HFFc6 (cell line): ENCODE results near the gene PLCXD3. TPM values are rescaled to one million over a fixed set of nuclear protein-coding genes. Genes with fewer than 3 reads are reported as not detected.

Experiments
- DNase-seq: peaks from one replicate; pipeline ENCODE4 v3.0.0-alpha.2; 2018
- H3K27ac Mint-ChIP-seq: 2 replicates; pipeline ENCODE4 v1.8.0; 2020; ENCODE audit warnings: mild to moderate bottlenecking, mixed read lengths
- H3K27me3 Mint-ChIP-seq: 2 replicates; pipeline ENCODE4 v1.8.0; 2021; ENCODE audit warnings: mild to moderate bottlenecking, moderate library complexity, mixed read lengths; ENCODE audit not compliant: insufficient read depth
- H3K36me3 Mint-ChIP-seq: 2 replicates; pipeline ENCODE4 v1.8.0; 2021; ENCODE audit warnings: low read depth, mixed read lengths
- H3K4me1 Mint-ChIP-seq: 2 replicates; pipeline ENCODE4 v1.8.0; 2020; ENCODE audit warnings: low read depth, mixed read lengths
- H3K4me3 Mint-ChIP-seq: 2 replicates; pipeline ENCODE4 v1.8.0; 2020; ENCODE audit warnings: mild to moderate bottlenecking, moderate library complexity, mixed read lengths
- H3K9me3 Mint-ChIP-seq: 2 replicates; pipeline ENCODE4 v1.8.0; 2020; ENCODE audit warnings: mild to moderate bottlenecking, mixed read lengths
- total RNA-seq, 6 experiments: library from RNA; stranded (reverse); fragmentation: NEBNext Ultra II Directional; extraction: Animal tissue kit (Norgen Biotek cat#: 25700); gene quantifications; 2 replicates in 1 of 6; 3 replicates in 5 of 6; pipeline ENCODE4 v1.2.3, GENCODE V29; 2021
- TF ChIP-seq, protein P1 (sequence below): fragments of 200-600 bp; sonication (generic); IDR thresholded peaks from 2 replicates; pipeline ENCODE4 v1.5.0; 2021; ENCODE audit warnings: antibody characterized with exemption, mild to moderate bottlenecking

The PLCXD3 gene
- total RNA-seq, 6 experiments from 2014 or later, result 0.03 to 0.05 TPM; not detected in 4

DNA sequence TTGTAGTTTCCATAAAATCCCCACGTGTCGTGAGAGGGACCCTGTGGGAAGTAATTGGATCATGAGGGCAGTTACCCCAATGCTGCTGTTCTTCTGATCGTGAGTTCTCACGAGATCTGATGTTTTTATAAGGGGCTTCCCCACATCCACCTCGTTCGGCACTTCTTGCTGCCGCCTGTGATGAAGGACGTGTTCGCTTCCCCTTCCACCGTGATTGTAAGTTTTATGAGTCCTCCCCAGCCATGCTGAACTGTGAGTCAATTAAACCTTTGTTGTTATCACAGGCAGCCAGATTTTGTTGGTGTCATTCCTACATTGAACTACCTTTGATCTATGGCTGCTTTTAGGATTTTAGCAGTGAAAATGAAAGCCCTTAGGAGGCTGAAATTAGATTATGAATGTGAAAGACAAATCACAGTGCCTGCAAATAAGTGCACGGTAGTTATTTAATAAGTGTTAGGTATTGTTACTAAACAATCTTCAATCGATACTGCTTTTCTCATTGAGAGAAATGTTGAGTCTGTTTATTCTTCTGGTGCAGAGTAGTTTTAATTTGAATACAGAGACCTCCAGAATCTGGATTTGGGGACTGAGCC lies 229.1 kb downstream of the PLCXD3 start:
- TF ChIP-seq, protein P1, sequence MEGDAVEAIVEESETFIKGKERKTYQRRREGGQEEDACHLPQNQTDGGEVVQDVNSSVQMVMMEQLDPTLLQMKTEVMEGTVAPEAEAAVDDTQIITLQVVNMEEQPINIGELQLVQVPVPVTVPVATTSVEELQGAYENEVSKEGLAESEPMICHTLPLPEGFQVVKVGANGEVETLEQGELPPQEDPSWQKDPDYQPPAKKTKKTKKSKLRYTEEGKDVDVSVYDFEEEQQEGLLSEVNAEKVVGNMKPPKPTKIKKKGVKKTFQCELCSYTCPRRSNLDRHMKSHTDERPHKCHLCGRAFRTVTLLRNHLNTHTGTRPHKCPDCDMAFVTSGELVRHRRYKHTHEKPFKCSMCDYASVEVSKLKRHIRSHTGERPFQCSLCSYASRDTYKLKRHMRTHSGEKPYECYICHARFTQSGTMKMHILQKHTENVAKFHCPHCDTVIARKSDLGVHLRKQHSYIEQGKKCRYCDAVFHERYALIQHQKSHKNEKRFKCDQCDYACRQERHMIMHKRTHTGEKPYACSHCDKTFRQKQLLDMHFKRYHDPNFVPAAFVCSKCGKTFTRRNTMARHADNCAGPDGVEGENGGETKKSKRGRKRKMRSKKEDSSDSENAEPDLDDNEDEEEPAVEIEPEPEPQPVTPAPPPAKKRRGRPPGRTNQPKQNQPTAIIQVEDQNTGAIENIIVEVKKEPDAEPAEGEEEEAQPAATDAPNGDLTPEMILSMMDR, result no peak
- DNase-seq, result no peak
- Mint-ChIP-seq H3K27ac (no peak overlapping the region), H3K4me3 (no peak overlapping the region), H3K27me3 (peaks cover 4% of the 10 kb centered on the region), H3K4me1 (peaks cover 1% of the 10 kb centered on the region), H3K36me3 (no peaks in the 10 kb centered on the region), H3K9me3 (no peaks in the 10 kb centered on the region)

GRCh38 chr5:41279040-41279439 lies 231.4 kb downstream of the PLCXD3 start:
- Mint-ChIP-seq H3K36me3 (no peaks in the 10 kb centered on the region), H3K27ac (no peak overlapping the region), H3K4me3 (no peak overlapping the region), H3K27me3 (peaks cover 4% of the 10 kb centered on the region), H3K9me3 (no peaks in the 10 kb centered on the region), H3K4me1 (peaks cover 22% of the 10 kb centered on the region)
- no peak for DNase-seq
- TF ChIP-seq, protein P1, result no peak

- H3K4me1 Mint-ChIP-seq, result peaks cover 22% of the 10 kb centered on the region
- no peak overlapping the region for H3K27ac Mint-ChIP-seq
- no peak for DNase-seq
- TF ChIP-seq, protein P1, result no peak
- H3K27me3 Mint-ChIP-seq, result no peaks in the 10 kb centered on the region
- H3K4me3 Mint-ChIP-seq, result no peak overlapping the region
- H3K9me3 Mint-ChIP-seq, result no peaks in the 10 kb centered on the region
- no peaks in the 10 kb centered on the region for H3K36me3 Mint-ChIP-seq
Observed at GRCh38 chr5:41277476-41278245, 232.7 kb downstream of the PLCXD3 start.

DNA sequence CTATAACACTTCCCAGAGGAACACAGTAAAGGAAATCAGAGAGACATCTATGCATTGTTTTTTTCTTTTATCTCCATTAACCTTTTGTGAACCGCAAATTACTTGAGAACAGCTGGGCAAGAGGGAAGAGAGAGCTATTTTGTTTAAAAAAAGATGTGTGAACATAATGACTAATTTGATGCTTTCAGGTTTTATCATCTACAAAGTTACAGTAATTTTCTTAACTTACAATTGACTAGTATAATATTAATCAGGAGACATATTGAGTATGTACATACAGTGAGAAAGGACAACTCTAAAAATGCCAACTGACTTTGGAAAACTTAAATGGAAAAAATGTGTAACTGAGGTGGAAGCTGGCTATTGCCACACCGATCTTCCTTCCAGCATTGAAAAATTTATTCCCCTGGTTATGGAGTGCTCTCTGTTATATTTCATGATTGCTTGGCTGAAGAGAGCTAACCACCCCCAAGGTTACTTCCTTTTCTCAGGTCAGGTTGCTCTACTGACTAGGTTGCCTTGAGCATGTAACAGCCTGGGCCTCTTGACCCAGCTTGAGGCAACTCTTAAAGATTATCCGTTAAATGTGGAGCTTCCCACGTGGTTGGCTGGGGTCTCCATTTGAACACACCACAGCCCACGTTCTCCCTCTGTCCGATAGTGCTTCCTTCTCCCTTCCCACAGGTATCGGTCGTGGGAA lies 234.4 kb downstream of the PLCXD3 start:
- H3K27ac Mint-ChIP-seq, result no peak overlapping the region
- H3K4me1 Mint-ChIP-seq, result peaks cover 22% of the 10 kb centered on the region
- H3K36me3 Mint-ChIP-seq, result no peaks in the 10 kb centered on the region
- no peak for DNase-seq
- H3K27me3 Mint-ChIP-seq, result no peaks in the 10 kb centered on the region
- TF ChIP-seq, protein P1, result no peak
- H3K4me3 Mint-ChIP-seq, result no peak overlapping the region
- no peaks in the 10 kb centered on the region for H3K9me3 Mint-ChIP-seq

- TF ChIP-seq, protein P1, result peak; percentile 86
- Mint-ChIP-seq H3K4me1 (peaks cover 19% of the 10 kb centered on the region), H3K36me3 (no peaks in the 10 kb centered on the region), H3K4me3 (no peak overlapping the region), H3K27me3 (peaks cover 2% of the 10 kb centered on the region; the same call in 1 of the 2 replicates), H3K9me3 (no peaks in the 10 kb centered on the region), H3K27ac (no peak overlapping the region)
- DNase-seq, result peak; percentile 60
Observed at GRCh38 chr5:41270423-41271251, 239.8 kb downstream of the PLCXD3 start.
